Fibroblast of mammary gland (primary cell): ENCODE data around the gene PRTN3.
"Not testable (repeated sequence)": the region's sequence is repeated elsewhere in the genome, so short reads cannot be mapped to it uniquely, and the experiment has no call there.

Experiments
- DNase-seq: peaks from one replicate; pipeline ENCODE4 v3.0.0-alpha.2; 2010; ENCODE audit warnings: low read depth
- H3K4me3 ChIP-seq: 2 replicates; pipeline ENCODE4 v1.5.1; 2011; ENCODE audit warnings: low read depth, mild to moderate bottlenecking, low read length, moderate library complexity; ENCODE audit not compliant: control insufficient read depth
- CTCF ChIP-seq: conservative IDR thresholded peaks from 2 replicates; pipeline ENCODE4 v1.5.1; 2011; ENCODE audit warnings: low read depth, low read length, inconsistent platforms; ENCODE audit not compliant: control insufficient read depth, insufficient read depth

PRTN3 gene

GRCh38 chr19:852136-853013 lies 11.6 kb downstream of the PRTN3 start, which contains the start of gene ELANE:
TSS of gene ELANE (plus strand) at chr19:852303. CDS start at chr19:852329, 26 bp downstream.
- no peak for DNase-seq
- H3K4me3 ChIP-seq, result no peak within 1 kb of the TSS
- TF ChIP-seq CTCF, result no peak

GRCh38 chr19:853014-853585 lies 12.3 kb downstream of the PRTN3 start:
- no peak for DNase-seq
- H3K4me3 ChIP-seq, result no peak overlapping the region
- TF ChIP-seq CTCF, result no peak

- not testable (repeated sequence) for H3K4me3 ChIP-seq, DNase-seq
These were observed 12.9 kb downstream of the PRTN3 start for GRCh38 chr19:853614-854220.

GRCh38 chr19:854549-854948 lies 13.8 kb downstream of the PRTN3 start:
- no peak for DNase-seq
- TF ChIP-seq CTCF, result no peak

GRCh38 chr19:855142-855541 lies 14.3 kb downstream of the PRTN3 start:
- H3K4me3 ChIP-seq, result no peak overlapping the region
- no peak for TF ChIP-seq CTCF
- no peak for DNase-seq

More at GRCh38 chr19:854549-854948, 13.8 kb downstream of the PRTN3 start:
- no peak overlapping the region for H3K4me3 ChIP-seq

GRCh38 chr19:855566-856120 lies 14.8 kb downstream of the PRTN3 start:
- no peak for DNase-seq
- no peak overlapping the region for H3K4me3 ChIP-seq
- TF ChIP-seq CTCF, result no peak

- no peak for DNase-seq
- no peak for TF ChIP-seq CTCF
- H3K4me3 ChIP-seq, result no peak overlapping the region
These were observed 17.5 kb downstream of the PRTN3 start for GRCh38 chr19:858284-858683.
